HG03095 (cell line): ENCODE results near the gene MSANTD7.
A peak's percentile ranks its signal among the peaks of the same experiment; 100 is the strongest.
"Not testable (repeated sequence)": the region's sequence is repeated elsewhere in the genome, so short reads cannot be mapped to it uniquely, and the experiment has no call there.

ENCODE experiments used
- ATAC-seq: cut with Tn5 transposase; IDR thresholded peaks from one replicate; pipeline ENCODE4 v1.9.1; 2021; ENCODE audit warnings: moderate library complexity; ENCODE audit not compliant: unreplicated experiment

Gene MSANTD7

GRCh38 chr10:14837757-14838581, at the start of gene MSANTD7, which contains the start of the genes CDNF and HSPA14:
Gene MSANTD7, plus strand, starts transcription at chr10:14838306. Its CDS starts 3,979 bp downstream, at chr10:14842285.
Gene CDNF, minus strand, starts transcription at chr10:14838037. Its CDS starts 91 bp downstream, at chr10:14837946.
Gene HSPA14, plus strand, starts transcription at chr10:14838306. Its CDS starts 97 bp downstream, at chr10:14838403.
- ATAC-seq, result peak; percentile 95

GRCh38 chr10:14798636-14799035, 39.5 kb upstream of the MSANTD7 start:
- no peak for ATAC-seq

- no peak for ATAC-seq
These were observed 37.7 kb upstream of the MSANTD7 start for GRCh38 chr10:14800397-14800796.

- ATAC-seq, result no peak
These were observed 36.4 kb upstream of the MSANTD7 start for GRCh38 chr10:14801723-14802122.

GRCh38 chr10:14803827-14804226, 34.3 kb upstream of the MSANTD7 start:
- no peak for ATAC-seq

- ATAC-seq, result no peak
These were observed 31.8 kb upstream of the MSANTD7 start for GRCh38 chr10:14806318-14806717.

GRCh38 chr10:14810969-14811953, 26.8 kb upstream of the MSANTD7 start:
- ATAC-seq, result no peak

- ATAC-seq, result no peak
These were observed 25.8 kb upstream of the MSANTD7 start for GRCh38 chr10:14812271-14812670.

GRCh38 chr10:14815681-14816080, 22.4 kb upstream of the MSANTD7 start:
- ATAC-seq, result no peak

GRCh38 chr10:14816717-14817116, 21.4 kb upstream of the MSANTD7 start:
- ATAC-seq, result not testable (repeated sequence)

- no peak for ATAC-seq
These were observed 17.9 kb upstream of the MSANTD7 start for GRCh38 chr10:14820010-14820774.

GRCh38 chr10:14820775-14821154, 17.3 kb upstream of the MSANTD7 start:
- no peak for ATAC-seq

- ATAC-seq, result no peak
These were observed 16.3 kb upstream of the MSANTD7 start for GRCh38 chr10:14821635-14822375.

GRCh38 chr10:14822879-14823755, 15.0 kb upstream of the MSANTD7 start:
- no peak for ATAC-seq

GRCh38 chr10:14823966-14824365, 14.1 kb upstream of the MSANTD7 start:
- ATAC-seq, result no peak

GRCh38 chr10:14826076-14826829, 11.9 kb upstream of the MSANTD7 start:
- no peak for ATAC-seq

- ATAC-seq, result no peak
These were observed 5.0 kb upstream of the MSANTD7 start for GRCh38 chr10:14833106-14833505.

- no peak for ATAC-seq
These were observed 1.9 kb upstream of the MSANTD7 start for GRCh38 chr10:14836208-14836607.
